HUES48 (cell line): ENCODE measurements around the gene PACRG.

Source experiments
- H3K27ac ChIP-seq: one replicate; pipeline ENCODE4 v1.7.0; 2013; ENCODE audit warnings: low read depth, low read length, inconsistent platforms
- H3K27me3 ChIP-seq: 2 replicates; pipeline ENCODE4 v1.6.1; 2013; ENCODE audit warnings: mild to moderate bottlenecking, low read length; ENCODE audit not compliant: control insufficient read depth, insufficient read depth
- H3K36me3 ChIP-seq: 2 replicates; pipeline ENCODE4 v1.6.1; 2013; ENCODE audit warnings: low read length; ENCODE audit not compliant: control insufficient read depth, insufficient read depth
- H3K4me1 ChIP-seq: 2 replicates; pipeline ENCODE4 v1.6.1; 2013; ENCODE audit warnings: mild to moderate bottlenecking, low read length; ENCODE audit not compliant: control insufficient read depth, insufficient read depth
- H3K4me3 ChIP-seq: 2 replicates; pipeline ENCODE4 v1.5.1; 2013; ENCODE audit warnings: mild to moderate bottlenecking, low read depth, low read length
- H3K9ac ChIP-seq: 2 replicates; pipeline ENCODE4 v1.6.1; 2013; ENCODE audit warnings: mild to moderate bottlenecking, low read depth, low read length, moderate library complexity
- H3K9me3 ChIP-seq: 2 replicates; pipeline ENCODE4 v1.6.1; 2013; ENCODE audit warnings: low read length; ENCODE audit not compliant: control insufficient read depth, insufficient read depth

Gene PACRG

DNA sequence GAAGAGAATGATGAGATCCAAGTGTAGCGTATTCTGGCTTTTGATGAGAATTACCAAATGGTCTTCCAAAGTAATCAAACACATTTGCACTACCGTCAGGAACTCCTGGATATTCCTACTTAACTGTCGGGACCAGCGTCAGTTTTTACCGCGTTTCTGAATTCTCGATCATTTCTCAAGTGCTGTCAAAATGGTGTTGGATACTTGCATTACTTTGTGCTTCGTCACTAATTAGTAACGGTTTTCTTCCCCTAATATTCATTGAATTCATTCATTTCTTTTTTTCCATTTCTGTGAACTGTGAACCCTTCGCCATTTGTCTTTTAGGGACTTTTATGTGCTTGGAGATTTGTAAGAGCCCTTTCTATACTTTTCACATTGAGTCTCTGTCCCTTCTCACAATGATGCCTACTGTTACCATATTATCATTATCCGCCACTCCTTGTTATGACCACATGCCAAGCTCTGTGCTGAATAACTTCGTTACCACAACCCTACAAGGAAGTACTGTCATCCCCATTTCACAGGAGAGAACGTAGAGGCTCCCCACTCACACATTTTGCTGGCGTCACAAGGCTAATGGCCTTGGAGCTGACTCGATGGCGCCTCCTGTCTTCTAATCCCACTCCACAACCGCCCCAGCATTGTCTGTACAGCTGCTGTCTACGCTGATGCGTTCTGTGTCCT lies 612.6 kb downstream of the PACRG start:
- no peaks in the 10 kb centered on the region for H3K27me3 ChIP-seq
- no peak overlapping the region for H3K27ac ChIP-seq
- H3K4me3 ChIP-seq: no peak overlapping the region
- no peak overlapping the region for H3K9ac ChIP-seq
- peaks cover 8% of the 10 kb centered on the region for H3K4me1 ChIP-seq
- H3K9me3 ChIP-seq: no peaks in the 10 kb centered on the region
- H3K36me3 ChIP-seq: no peaks in the 10 kb centered on the region

DNA sequence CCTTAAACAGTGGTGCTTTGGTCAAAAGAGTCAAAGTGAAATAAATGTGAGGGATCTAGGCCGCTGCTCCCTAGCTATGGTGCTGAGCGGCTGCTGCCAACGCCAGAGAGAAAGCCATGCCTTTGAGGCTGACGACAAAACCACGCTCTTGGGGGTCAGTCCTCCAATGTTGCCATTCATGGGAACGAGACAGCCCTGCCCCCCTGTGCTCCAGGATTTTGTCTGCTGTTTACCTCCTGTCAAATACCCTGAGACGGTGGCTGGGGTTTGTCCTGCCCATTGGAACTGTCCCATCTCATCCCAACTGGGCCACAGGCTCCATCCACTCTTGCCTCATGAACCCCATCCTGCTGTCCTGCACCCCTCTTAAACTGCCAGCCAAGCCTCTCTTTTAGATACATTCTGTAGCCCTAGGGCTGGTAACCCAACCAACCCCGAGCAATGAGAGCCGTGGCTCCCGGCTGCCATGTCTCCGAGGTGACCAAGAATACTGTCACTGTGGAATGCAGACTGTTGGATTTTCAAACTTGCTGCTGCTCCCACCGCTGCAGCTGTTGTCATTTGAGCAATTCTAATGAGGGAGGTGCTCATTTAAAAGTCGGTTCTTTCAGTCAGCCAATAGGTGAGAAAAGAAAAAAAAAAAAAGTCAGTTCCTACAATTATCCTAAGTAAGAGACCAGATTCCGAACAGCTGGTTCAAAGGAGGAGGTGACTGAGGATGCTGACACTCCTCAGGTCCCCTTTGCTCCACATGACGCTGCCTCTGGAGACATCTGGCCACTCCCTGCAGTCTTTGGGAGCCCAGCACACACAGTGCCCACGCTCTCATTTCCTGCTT lies 613.7 kb downstream of the PACRG start:
- H3K9me3 ChIP-seq: no peaks in the 10 kb centered on the region
- no peaks in the 10 kb centered on the region for H3K36me3 ChIP-seq
- peaks cover 8% of the 10 kb centered on the region for H3K4me1 ChIP-seq
- no peaks in the 10 kb centered on the region for H3K27me3 ChIP-seq
- no peak overlapping the region for H3K9ac ChIP-seq
- H3K27ac ChIP-seq: no peak overlapping the region
- H3K4me3 ChIP-seq: no peak overlapping the region

DNA sequence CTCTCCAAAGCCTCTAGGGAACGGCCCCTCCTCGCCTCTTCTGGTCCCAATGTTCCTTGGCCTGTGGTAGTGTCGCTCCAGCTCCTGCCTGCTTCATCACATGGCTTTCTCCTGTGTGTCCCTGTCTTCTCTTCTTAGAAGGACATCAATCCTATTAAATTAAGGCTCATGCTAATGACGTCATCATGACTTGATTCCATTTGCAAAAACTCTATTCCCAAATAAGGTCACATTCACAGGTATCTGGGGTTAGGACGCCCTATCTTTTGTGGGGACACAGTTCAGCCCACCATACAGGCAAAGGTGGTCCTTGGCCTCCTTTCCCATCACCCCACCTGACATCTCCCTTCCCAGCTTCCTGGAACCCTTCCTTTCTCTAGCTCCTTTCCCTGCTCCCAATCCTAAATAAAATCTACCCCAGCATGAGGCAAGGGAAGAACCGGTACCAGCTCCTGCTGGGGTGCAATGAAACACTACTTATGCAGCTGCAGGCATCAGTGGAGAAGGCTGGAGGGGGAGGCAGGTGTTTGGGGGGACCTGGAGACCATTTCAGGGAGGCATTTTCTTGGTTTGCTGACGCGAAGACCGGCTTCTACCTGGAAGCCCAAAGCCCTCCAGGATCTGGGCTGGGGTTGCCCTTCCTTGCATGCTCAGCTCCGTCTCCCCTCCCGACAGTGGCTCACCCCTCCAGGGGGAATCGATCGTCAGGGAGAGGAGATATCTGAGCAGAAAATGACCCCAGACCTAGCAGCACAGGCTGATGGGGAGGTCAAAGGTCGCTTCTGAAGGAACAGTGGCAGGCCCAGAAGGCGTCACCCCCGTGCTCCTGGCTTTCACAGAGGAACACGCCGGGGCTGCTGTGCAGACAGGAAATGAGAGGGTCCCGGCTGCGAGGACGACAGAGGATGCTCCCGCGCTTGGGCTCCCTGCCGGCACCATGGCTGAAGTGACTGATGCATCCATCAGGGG lies 615.1 kb downstream of the PACRG start:
- Histone ChIP-seq H3K36me3 (no peaks in the 10 kb centered on the region), H3K27ac (no peak overlapping the region), H3K4me3 (no peak overlapping the region), H3K9me3 (no peaks in the 10 kb centered on the region), H3K4me1 (peaks cover 8% of the 10 kb centered on the region), H3K27me3 (no peaks in the 10 kb centered on the region), H3K9ac (no peak overlapping the region)

GRCh38 chr6:163343609-163344008 lies 615.8 kb downstream of the PACRG start:
- H3K9me3 ChIP-seq: no peaks in the 10 kb centered on the region
- H3K4me1 ChIP-seq: peaks cover 9% of the 10 kb centered on the region
- H3K36me3 ChIP-seq: no peaks in the 10 kb centered on the region
- H3K4me3 ChIP-seq: no peak overlapping the region
- H3K9ac ChIP-seq: no peak overlapping the region
- H3K27ac ChIP-seq: no peak overlapping the region
- no peaks in the 10 kb centered on the region for H3K27me3 ChIP-seq

DNA sequence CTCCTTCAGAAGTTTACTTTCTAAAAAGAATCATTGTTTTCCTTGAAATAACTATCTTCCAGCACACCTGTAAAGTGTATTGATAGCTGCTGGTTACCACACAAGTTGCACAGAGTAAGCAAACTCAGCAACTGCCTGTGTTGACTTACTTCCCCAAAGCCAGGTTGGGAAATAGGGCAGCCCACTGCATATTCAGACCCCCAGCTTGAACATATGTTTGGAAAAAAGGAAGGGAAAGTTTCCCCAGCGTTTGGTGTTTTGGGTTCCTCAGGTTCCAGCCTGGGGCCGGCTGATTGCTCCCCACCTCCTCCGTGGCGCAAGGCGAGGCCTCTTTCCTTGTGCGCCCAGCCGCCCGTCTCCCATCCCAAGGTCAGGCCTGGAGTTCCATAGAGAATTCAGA lies 616.6 kb downstream of the PACRG start:
- no peak overlapping the region for H3K9ac ChIP-seq
- H3K36me3 ChIP-seq: no peaks in the 10 kb centered on the region
- H3K27ac ChIP-seq: no peak overlapping the region
- H3K4me3 ChIP-seq: no peak overlapping the region
- H3K4me1 ChIP-seq: peaks cover 4% of the 10 kb centered on the region; the same call in 1 of the 2 replicates
- H3K9me3 ChIP-seq: no peaks in the 10 kb centered on the region
- H3K27me3 ChIP-seq: no peaks in the 10 kb centered on the region

GRCh38 chr6:163345931-163346330 lies 618.2 kb downstream of the PACRG start:
- Histone ChIP-seq H3K27me3 (no peaks in the 10 kb centered on the region), H3K27ac (no peak overlapping the region), H3K4me3 (no peak overlapping the region), H3K9me3 (no peaks in the 10 kb centered on the region), H3K9ac (no peak overlapping the region), H3K36me3 (no peaks in the 10 kb centered on the region), H3K4me1 (peaks cover 4% of the 10 kb centered on the region; the same call in 1 of the 2 replicates)

GRCh38 chr6:163346497-163346961 lies 618.8 kb downstream of the PACRG start:
- Histone ChIP-seq H3K4me1 (peaks cover 4% of the 10 kb centered on the region; the same call in 1 of the 2 replicates), H3K9me3 (no peaks in the 10 kb centered on the region), H3K27me3 (no peaks in the 10 kb centered on the region), H3K27ac (no peak overlapping the region), H3K4me3 (no peak overlapping the region), H3K9ac (no peak overlapping the region), H3K36me3 (no peaks in the 10 kb centered on the region)

GRCh38 chr6:163347021-163347446 lies 619.3 kb downstream of the PACRG start:
- Histone ChIP-seq H3K4me3 (no peak overlapping the region), H3K9me3 (no peaks in the 10 kb centered on the region), H3K27ac (no peak overlapping the region), H3K9ac (no peak overlapping the region), H3K4me1 (peaks cover 4% of the 10 kb centered on the region; the same call in 1 of the 2 replicates), H3K27me3 (no peaks in the 10 kb centered on the region), H3K36me3 (no peaks in the 10 kb centered on the region)

DNA sequence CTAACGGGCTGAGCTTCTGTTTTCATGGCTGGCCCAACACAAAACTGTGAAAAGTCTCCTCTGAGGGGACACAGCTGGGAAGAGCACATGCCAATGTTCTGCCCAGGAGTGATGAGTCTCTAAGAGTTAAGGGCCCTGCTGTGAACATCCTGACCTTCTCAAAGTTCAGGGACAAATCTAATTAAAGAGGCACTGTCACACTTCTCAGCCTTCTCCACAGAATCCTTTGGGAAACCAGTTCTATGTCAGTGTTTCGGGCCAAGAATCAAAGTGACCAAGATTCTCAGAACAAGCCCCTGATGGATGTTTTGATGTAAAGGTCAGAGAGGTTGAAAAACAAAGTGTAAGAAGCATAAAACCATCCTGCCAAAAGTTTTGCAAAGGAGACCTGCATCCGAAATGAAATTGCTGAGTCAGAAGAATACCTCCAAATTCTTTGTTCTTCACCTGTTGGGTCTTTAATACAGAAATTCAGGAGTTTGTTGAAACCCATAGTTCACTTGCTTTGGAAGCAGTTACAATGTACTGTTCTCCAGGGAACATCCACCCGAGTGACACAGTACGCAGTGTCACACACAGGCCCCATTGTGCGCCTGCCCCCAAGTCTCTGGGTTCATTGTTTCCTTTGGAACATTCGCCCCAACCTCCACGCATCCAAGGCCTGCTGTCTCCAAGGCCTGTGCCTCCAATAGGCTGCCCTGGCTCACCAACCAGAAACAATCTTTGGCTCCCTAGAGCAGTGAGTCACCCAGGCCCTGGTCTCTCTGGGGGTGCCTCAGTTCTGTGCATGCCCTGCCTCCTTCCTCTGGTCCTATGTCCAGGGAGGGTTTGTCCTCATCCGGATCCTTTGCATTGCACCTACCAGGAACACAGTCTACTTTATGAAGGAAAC lies 621.3 kb downstream of the PACRG start:
- Histone ChIP-seq H3K27ac (no peak overlapping the region), H3K4me1 (peaks cover 4% of the 10 kb centered on the region; the same call in 1 of the 2 replicates), H3K4me3 (no peak overlapping the region), H3K36me3 (no peaks in the 10 kb centered on the region), H3K9ac (no peak overlapping the region), H3K27me3 (no peaks in the 10 kb centered on the region), H3K9me3 (no peaks in the 10 kb centered on the region)

- Histone ChIP-seq H3K9me3 (no peaks in the 10 kb centered on the region), H3K27ac (no peak overlapping the region), H3K27me3 (no peaks in the 10 kb centered on the region), H3K36me3 (no peaks in the 10 kb centered on the region), H3K9ac (no peak overlapping the region), H3K4me1 (peaks cover 4% of the 10 kb centered on the region; the same call in 1 of the 2 replicates), H3K4me3 (no peak overlapping the region)
Measured at GRCh38 chr6:163349696-163350095, 621.9 kb downstream of the PACRG start.
